Measurements from ENCODE around the gene PPM1F.
"Not testable (repeated sequence)": the region's sequence is repeated elsewhere in the genome, so short reads cannot be mapped to it uniquely, and the experiment has no call there.

PPM1F gene

GRCh38 chr22:21907638-21908522, 44.8 kb downstream of the PPM1F start:
- no peaks in the 10 kb centered on the region for H3K27me3 ChIP-seq (ENCODE audit: control insufficient read depth, insufficient read depth, low read length)
- no peaks in the 10 kb centered on the region for H3K36me3 ChIP-seq (ENCODE audit: control insufficient read depth, insufficient read depth, low read length)
- H3K4me1 ChIP-seq (ENCODE audit: control insufficient read depth, insufficient read depth, low read length) = no peaks in the 10 kb centered on the region
- H3K4me3 ChIP-seq (ENCODE audit: low read depth, low read length) = no peak overlapping the region
- H3K9me3 ChIP-seq (ENCODE audit: control insufficient read depth, insufficient read depth, low read length) = no peaks in the 10 kb centered on the region
- no peak overlapping the region for H3K9ac ChIP-seq (ENCODE audit: low read depth, low read length)

- H3K9ac ChIP-seq (ENCODE audit: low read depth, low read length); H3K36me3 ChIP-seq (ENCODE audit: control insufficient read depth, insufficient read depth, low read length); H3K9me3 ChIP-seq (ENCODE audit: control insufficient read depth, insufficient read depth, low read length); H3K27me3 ChIP-seq (ENCODE audit: control insufficient read depth, insufficient read depth, low read length); H3K4me1 ChIP-seq (ENCODE audit: control insufficient read depth, insufficient read depth, low read length); H3K4me3 ChIP-seq (ENCODE audit: low read depth, low read length): not testable (repeated sequence)
Measured at GRCh38 chr22:21905234-21905633, 47.4 kb downstream of the PPM1F start.

GRCh38 chr22:21904250-21904789, 48.3 kb downstream of the PPM1F start:
- Histone ChIP-seq H3K4me1 (ENCODE audit: control insufficient read depth, insufficient read depth, low read length) (no peaks in the 10 kb centered on the region), H3K9ac (ENCODE audit: low read depth, low read length) (no peak overlapping the region), H3K27me3 (ENCODE audit: control insufficient read depth, insufficient read depth, low read length) (no peaks in the 10 kb centered on the region), H3K36me3 (ENCODE audit: control insufficient read depth, insufficient read depth, low read length) (no peaks in the 10 kb centered on the region), H3K9me3 (ENCODE audit: control insufficient read depth, insufficient read depth, low read length) (no peaks in the 10 kb centered on the region), H3K4me3 (ENCODE audit: low read depth, low read length) (no peak overlapping the region)

GRCh38 chr22:21903283-21903682, 49.4 kb downstream of the PPM1F start:
- Histone ChIP-seq H3K9me3 (ENCODE audit: control insufficient read depth, insufficient read depth, low read length) (no peaks in the 10 kb centered on the region), H3K36me3 (ENCODE audit: control insufficient read depth, insufficient read depth, low read length) (no peaks in the 10 kb centered on the region), H3K9ac (ENCODE audit: low read depth, low read length) (no peak overlapping the region), H3K27me3 (ENCODE audit: control insufficient read depth, insufficient read depth, low read length) (no peaks in the 10 kb centered on the region), H3K4me3 (ENCODE audit: low read depth, low read length) (no peak overlapping the region), H3K4me1 (ENCODE audit: control insufficient read depth, insufficient read depth, low read length) (no peaks in the 10 kb centered on the region)

- no peaks in the 10 kb centered on the region for H3K27me3 ChIP-seq (ENCODE audit: control insufficient read depth, insufficient read depth, low read length)
- H3K36me3 ChIP-seq (ENCODE audit: control insufficient read depth, insufficient read depth, low read length) = no peaks in the 10 kb centered on the region
- H3K4me3 ChIP-seq (ENCODE audit: low read depth, low read length) = no peak overlapping the region
- no peaks in the 10 kb centered on the region for H3K9me3 ChIP-seq (ENCODE audit: control insufficient read depth, insufficient read depth, low read length)
- no peaks in the 10 kb centered on the region for H3K4me1 ChIP-seq (ENCODE audit: control insufficient read depth, insufficient read depth, low read length)
- no peak overlapping the region for H3K9ac ChIP-seq (ENCODE audit: low read depth, low read length)
Measured at GRCh38 chr22:21902296-21903087, 50.2 kb downstream of the PPM1F start.

GRCh38 chr22:21898354-21898896, 54.2 kb downstream of the PPM1F start:
- H3K36me3 ChIP-seq (ENCODE audit: control insufficient read depth, insufficient read depth, low read length) = no peaks in the 10 kb centered on the region
- H3K9ac ChIP-seq (ENCODE audit: low read depth, low read length) = no peak overlapping the region
- H3K27me3 ChIP-seq (ENCODE audit: control insufficient read depth, insufficient read depth, low read length) = no peaks in the 10 kb centered on the region
- no peaks in the 10 kb centered on the region for H3K9me3 ChIP-seq (ENCODE audit: control insufficient read depth, insufficient read depth, low read length)
- H3K4me3 ChIP-seq (ENCODE audit: low read depth, low read length) = no peak overlapping the region
- H3K4me1 ChIP-seq (ENCODE audit: control insufficient read depth, insufficient read depth, low read length) = no peaks in the 10 kb centered on the region

GRCh38 chr22:21896951-21897513, 55.6 kb downstream of the PPM1F start:
- Histone ChIP-seq H3K36me3 (ENCODE audit: control insufficient read depth, insufficient read depth, low read length) (no peaks in the 10 kb centered on the region), H3K9me3 (ENCODE audit: control insufficient read depth, insufficient read depth, low read length) (no peaks in the 10 kb centered on the region), H3K27me3 (ENCODE audit: control insufficient read depth, insufficient read depth, low read length) (no peaks in the 10 kb centered on the region), H3K4me1 (ENCODE audit: control insufficient read depth, insufficient read depth, low read length) (no peaks in the 10 kb centered on the region), H3K9ac (ENCODE audit: low read depth, low read length) (no peak overlapping the region), H3K4me3 (ENCODE audit: low read depth, low read length) (no peak overlapping the region)

- H3K9me3 ChIP-seq (ENCODE audit: control insufficient read depth, insufficient read depth, low read length); H3K9ac ChIP-seq (ENCODE audit: low read depth, low read length); H3K4me3 ChIP-seq (ENCODE audit: low read depth, low read length); H3K27me3 ChIP-seq (ENCODE audit: control insufficient read depth, insufficient read depth, low read length); H3K36me3 ChIP-seq (ENCODE audit: control insufficient read depth, insufficient read depth, low read length); H3K4me1 ChIP-seq (ENCODE audit: control insufficient read depth, insufficient read depth, low read length): not testable (repeated sequence)
Measured at GRCh38 chr22:21896275-21896674, 56.4 kb downstream of the PPM1F start.

GRCh38 chr22:21894799-21895198, 57.8 kb downstream of the PPM1F start:
- H3K9me3 ChIP-seq (ENCODE audit: control insufficient read depth, insufficient read depth, low read length) = no peaks in the 10 kb centered on the region
- no peak overlapping the region for H3K4me3 ChIP-seq (ENCODE audit: low read depth, low read length)
- no peaks in the 10 kb centered on the region for H3K4me1 ChIP-seq (ENCODE audit: control insufficient read depth, insufficient read depth, low read length)
- H3K36me3 ChIP-seq (ENCODE audit: control insufficient read depth, insufficient read depth, low read length) = no peaks in the 10 kb centered on the region
- H3K27me3 ChIP-seq (ENCODE audit: control insufficient read depth, insufficient read depth, low read length) = no peaks in the 10 kb centered on the region
- no peak overlapping the region for H3K9ac ChIP-seq (ENCODE audit: low read depth, low read length)

GRCh38 chr22:21889251-21889990, 63.2 kb downstream of the PPM1F start:
- no peaks in the 10 kb centered on the region for H3K9me3 ChIP-seq (ENCODE audit: control insufficient read depth, insufficient read depth, low read length)
- no peaks in the 10 kb centered on the region for H3K27me3 ChIP-seq (ENCODE audit: control insufficient read depth, insufficient read depth, low read length)
- no peaks in the 10 kb centered on the region for H3K36me3 ChIP-seq (ENCODE audit: control insufficient read depth, insufficient read depth, low read length)
- no peaks in the 10 kb centered on the region for H3K4me1 ChIP-seq (ENCODE audit: control insufficient read depth, insufficient read depth, low read length)
- no peak overlapping the region for H3K9ac ChIP-seq (ENCODE audit: low read depth, low read length)
- H3K4me3 ChIP-seq (ENCODE audit: low read depth, low read length) = no peak overlapping the region

- H3K9ac ChIP-seq (ENCODE audit: low read depth, low read length) = no peak overlapping the region
- H3K4me1 ChIP-seq (ENCODE audit: control insufficient read depth, insufficient read depth, low read length) = no peaks in the 10 kb centered on the region
- no peaks in the 10 kb centered on the region for H3K9me3 ChIP-seq (ENCODE audit: control insufficient read depth, insufficient read depth, low read length)
- no peaks in the 10 kb centered on the region for H3K27me3 ChIP-seq (ENCODE audit: control insufficient read depth, insufficient read depth, low read length)
- H3K36me3 ChIP-seq (ENCODE audit: control insufficient read depth, insufficient read depth, low read length) = no peaks in the 10 kb centered on the region
- H3K4me3 ChIP-seq (ENCODE audit: low read depth, low read length) = no peak overlapping the region
Measured at GRCh38 chr22:21887841-21888240, 64.8 kb downstream of the PPM1F start.
